AG20443 (cell line): Measurements from ENCODE around the gene IP6K3.
A peak's percentile ranks its signal among the peaks of the same experiment; 100 is the strongest.

Experiments
- DNase-seq: peaks from one replicate; pipeline ENCODE4 v3.0.0; 2012; ENCODE audit warnings: low spot score, mixed read lengths

Gene IP6K3

GRCh38 chr6:33777398-33778388, 31.0 kb upstream of the IP6K3 start:
- no peak for DNase-seq

GRCh38 chr6:33776764-33777163, 30.1 kb upstream of the IP6K3 start:
- no peak for DNase-seq

DNA sequence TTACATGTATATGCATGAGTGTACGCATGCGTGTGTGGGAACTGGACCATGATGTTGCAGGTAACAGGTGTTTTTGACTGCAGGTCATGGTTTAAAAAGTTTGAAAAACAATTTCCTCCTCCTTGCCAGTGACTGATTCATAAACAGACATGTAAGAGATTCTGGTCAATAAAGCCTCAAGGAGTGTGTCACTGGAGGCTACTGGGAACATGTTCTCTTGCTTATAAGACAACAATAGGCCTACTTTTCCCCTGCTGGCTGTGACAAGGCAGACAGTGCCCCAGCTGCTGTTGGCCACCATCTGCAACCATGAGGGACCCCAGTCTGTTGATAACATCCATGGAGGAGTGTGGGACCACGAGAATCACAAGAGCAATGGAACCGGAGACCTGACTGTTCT, 29.5 kb upstream of the IP6K3 start:
- DNase-seq: no peak

- DNase-seq: no peak
Measured at GRCh38 chr6:33774774-33775173, 28.1 kb upstream of the IP6K3 start.

DNA sequence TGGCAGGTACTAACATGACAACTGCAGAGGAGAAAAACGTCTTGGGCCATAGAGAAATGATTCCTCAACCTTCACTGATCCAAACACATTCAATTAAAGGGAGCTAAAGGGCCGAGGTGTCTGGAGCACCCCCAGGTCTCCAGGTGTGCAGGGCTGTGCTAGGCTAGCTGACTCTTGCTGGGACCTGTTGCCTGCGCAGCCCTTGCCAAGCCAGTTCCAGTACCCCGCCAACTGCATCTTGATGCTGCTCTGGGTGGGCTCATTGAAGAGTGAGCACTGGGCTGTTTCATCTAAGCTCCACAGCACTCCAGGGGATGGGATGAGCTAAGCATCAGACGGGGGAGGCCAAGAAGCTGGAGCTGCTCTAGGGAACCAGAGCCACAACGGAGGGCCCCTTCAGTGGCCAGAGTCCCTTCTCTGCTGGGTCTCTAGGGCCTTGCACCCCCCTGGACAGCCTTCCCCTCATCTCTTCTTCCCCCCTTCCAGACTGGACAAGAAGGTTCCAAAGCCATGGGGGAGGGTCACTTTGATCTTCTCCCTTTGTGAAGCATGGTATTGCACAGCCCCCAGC, 26.3 kb upstream of the IP6K3 start:
- no peak for DNase-seq

DNA sequence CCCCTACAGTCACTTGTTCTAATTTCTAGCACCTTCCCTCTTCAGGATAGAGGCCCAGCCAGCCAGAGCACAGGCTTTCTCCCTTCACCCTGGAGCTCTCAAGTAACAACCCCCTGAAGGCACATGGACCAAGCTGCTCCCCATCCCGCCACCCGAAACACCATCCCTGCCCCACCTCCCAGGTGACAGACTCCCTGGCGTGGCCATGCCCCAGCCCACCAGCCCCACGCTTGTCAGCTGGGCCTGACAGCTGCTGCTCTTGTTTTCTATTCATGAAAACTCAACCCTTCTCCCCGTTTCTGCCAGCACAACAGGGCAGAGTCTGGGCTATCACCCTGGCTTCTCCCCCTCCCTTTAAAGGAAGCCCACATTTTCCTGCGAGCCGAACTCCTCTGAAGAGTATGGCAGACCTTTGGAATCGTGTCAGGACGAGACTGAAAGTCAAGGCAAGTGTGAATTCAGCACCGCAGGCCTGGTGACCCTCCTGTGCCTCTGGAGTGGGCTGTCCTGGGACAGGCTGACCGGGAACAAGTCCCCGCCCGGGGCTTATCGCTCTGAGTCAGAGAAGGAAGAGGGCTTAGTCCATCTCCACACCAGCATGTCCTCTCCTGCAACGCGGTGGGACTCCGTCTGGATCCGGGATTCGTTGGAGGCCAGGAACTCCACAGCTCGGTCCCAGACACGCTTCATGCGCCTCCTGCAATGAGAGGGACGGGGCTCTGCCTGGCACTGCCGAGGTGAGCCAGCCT, 25.6 kb upstream of the IP6K3 start:
- DNase-seq: no peak

GRCh38 chr6:33771146-33772081, 24.7 kb upstream of the IP6K3 start:
- peak; percentile 94 for DNase-seq

- DNase-seq: no peak
Measured at GRCh38 chr6:33770833-33771145, 24.1 kb upstream of the IP6K3 start.

DNA sequence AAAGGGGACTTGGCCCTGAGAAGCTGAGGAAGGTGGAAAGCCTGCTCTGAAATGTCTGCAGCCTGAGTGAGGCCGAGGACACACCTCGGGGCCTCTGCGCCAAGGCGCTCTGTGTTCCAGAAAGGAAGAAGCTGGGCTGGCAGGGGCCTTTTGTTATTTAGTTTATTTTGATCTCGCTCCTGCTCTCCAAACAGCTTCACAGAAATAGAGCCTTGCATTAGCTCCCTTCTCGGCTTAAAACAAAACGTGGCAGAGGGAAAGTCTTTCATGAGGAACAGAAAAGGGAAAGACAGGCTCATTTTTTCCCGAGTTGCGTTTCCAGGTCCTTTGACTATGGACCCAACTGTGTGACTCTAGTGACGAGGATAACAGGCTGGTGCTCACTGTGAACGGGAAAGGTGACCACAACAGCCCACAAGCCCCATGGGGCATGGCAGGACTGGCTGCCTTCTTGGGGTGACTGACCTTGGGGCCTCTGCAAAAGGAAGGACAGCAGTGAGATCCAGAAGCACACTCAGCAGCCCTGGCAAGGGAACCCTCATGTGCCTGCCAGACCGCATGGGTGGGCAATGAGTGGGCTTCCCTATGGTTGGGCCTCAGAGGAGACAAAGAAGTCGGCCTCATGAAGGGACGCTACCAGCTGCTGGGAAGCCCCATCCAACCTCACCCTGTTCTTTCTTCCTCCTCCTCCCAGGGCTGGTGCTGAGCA, 23.6 kb upstream of the IP6K3 start:
- no peak for DNase-seq

DNA sequence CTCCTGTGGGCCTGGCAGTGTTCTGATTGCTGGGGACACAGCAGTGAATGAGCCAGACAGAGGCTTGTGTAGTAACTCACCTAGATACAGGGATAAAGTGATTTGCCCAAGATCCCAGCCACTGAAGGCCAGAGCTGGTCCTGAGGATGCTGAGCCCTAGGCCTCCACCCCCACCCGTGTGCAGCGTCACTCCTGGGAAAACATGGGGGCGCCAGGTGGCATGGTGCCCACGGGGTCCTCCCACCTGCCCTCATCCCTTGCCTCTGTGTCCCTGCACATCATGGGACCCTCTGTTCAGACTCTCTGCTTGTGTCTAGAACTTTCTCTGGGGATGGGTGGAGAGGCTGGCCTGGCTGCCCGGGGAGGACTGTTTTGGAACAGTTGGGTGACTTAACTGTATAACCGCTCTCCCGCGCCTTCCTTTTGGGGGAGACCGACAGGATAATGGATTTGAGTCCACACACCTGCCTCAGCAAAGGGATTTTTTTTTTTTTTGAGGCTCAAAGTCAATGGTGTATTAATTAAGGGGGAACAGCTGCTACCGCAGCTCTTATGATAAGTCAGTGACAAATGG, 22.6 kb upstream of the IP6K3 start:
- DNase-seq: no peak

DNA sequence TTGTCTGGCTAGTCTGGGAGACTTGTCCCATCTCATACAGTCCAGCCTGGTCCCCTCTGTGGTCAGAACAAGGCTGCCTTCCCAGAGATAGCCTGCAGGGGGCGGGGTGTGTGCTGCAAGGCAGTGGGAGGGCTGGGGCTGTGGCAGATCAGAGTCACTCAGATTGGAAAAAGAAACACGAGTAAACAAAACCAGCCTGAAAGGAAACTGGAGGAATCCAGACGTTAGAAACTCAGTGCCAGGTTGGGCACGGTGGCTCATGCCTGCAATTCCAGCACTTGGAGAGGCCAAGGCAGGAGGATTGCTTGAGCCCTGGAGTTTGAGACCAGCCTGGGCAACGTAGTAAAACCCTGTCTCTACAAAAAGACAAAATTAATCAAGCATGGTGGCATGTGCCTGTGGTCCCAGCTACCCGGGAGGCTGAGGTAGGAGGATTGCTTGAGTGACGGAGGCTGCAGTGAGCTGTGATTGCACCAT, 22.0 kb upstream of the IP6K3 start:
- peak; percentile 90 for DNase-seq

- no peak for DNase-seq
Measured at GRCh38 chr6:33766921-33767907, 20.5 kb upstream of the IP6K3 start.

DNA sequence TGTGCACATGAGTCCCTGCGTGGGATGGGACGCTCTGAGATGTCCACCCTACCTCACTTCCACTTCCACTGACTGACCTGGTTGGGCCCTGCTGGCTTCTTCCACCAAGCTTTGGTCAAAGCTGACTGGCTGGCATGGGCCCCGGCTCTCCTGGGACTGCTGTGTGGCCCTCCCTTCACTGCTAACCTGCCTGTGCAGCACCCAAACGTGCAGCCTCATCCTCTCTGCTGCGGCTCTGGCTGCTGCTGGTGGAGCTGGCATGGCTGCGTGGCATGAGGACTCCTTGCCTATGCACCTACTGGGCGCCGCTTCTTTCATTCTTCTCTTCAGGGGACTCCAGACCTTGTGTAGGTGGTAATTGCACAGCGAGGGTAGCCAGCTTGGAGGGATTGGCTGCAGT, 18.7 kb upstream of the IP6K3 start:
- no peak for DNase-seq

- DNase-seq: no peak
Measured at GRCh38 chr6:33764036-33764435, 17.3 kb upstream of the IP6K3 start.

- DNase-seq: no peak
Measured at GRCh38 chr6:33763483-33763882, 16.8 kb upstream of the IP6K3 start.

DNA sequence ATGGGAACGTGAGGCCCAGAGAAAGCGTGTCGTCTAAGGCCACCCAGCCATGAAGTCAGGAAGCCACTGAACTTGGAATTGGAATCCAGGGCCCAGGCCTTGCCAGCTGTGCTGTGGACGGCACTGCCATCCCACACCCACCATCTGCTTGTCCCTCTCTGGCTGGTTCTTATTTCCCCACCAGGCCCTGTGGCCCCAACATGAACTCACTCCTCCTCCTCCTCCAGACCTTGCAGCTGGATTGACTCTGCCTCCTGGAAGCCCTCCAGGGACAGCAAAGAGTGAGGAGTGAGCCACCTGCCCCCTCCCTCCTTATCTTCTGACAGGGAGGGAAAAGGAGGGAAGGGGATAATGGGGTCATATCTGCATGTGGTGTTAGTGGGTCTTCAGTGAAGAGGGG, 16.0 kb upstream of the IP6K3 start:
- no peak for DNase-seq

- DNase-seq: peak; percentile 72
Measured at GRCh38 chr6:33761922-33762629, 15.4 kb upstream of the IP6K3 start.

GRCh38 chr6:33761581-33761921, 14.8 kb upstream of the IP6K3 start:
- DNase-seq: no peak
